HepG2 (cell line): ENCODE measurements around the gene TICAM2. TPM values are rescaled to one million over a fixed set of nuclear protein-coding genes. Genes with fewer than 3 reads are reported as not detected.
A peak's percentile ranks its signal among the peaks of the same experiment; 100 is the strongest.

Source experiments
- BORCS8-MEF2B ChIP-seq: sonication (generic); formaldehyde crosslinking; IDR thresholded peaks from 2 replicates; pipeline ENCODE4 v1.8.0; 2022; ENCODE audit warnings: mild to moderate bottlenecking, missing genetic modification reagents
- CENPT ChIP-seq: sonication (generic); formaldehyde crosslinking; IDR thresholded peaks from 2 replicates; pipeline ENCODE4 v1.8.0; 2022; ENCODE audit warnings: low read depth, mild to moderate bottlenecking, moderate library complexity, missing genetic modification reagents
- ISL2 ChIP-seq: sonication (generic); formaldehyde crosslinking; IDR thresholded peaks from 2 replicates; pipeline ENCODE4 v1.5.0; 2020; ENCODE audit warnings: missing genetic modification reagents
- MTF2 ChIP-seq: sonication (generic); formaldehyde crosslinking; IDR thresholded peaks from 2 replicates; pipeline ENCODE4 v1.5.0; 2020; ENCODE audit warnings: missing genetic modification reagents, borderline replicate concordance
- PCBP1 ChIP-seq: fragments of 200-400 bp; formaldehyde crosslinking; IDR thresholded peaks from 2 replicates; pipeline ENCODE4 v1.6.1; 2017; ENCODE audit warnings: mild to moderate bottlenecking, low read depth, low read length, borderline replicate concordance
- RFX1 ChIP-seq: fragments of 450-650 bp; IDR thresholded peaks from 2 replicates; pipeline ENCODE4 v1.6.1; 2017
- SETDB1 ChIP-seq: sonication (generic); formaldehyde crosslinking; IDR thresholded peaks from 2 replicates; pipeline ENCODE4 v1.5.1; 2020; ENCODE audit warnings: missing genetic modification reagents, mild to moderate bottlenecking, borderline replicate concordance
- ZNF224 ChIP-seq: sonication (generic); formaldehyde crosslinking; IDR thresholded peaks from 2 replicates; pipeline ENCODE4 v1.5.0; 2020; ENCODE audit warnings: mild to moderate bottlenecking, missing genetic modification reagents
- ZNF235 ChIP-seq: sonication (generic); formaldehyde crosslinking; IDR thresholded peaks from 2 replicates; pipeline ENCODE4 v1.8.1; 2023; ENCODE audit warnings: mild to moderate bottlenecking, missing genetic modification reagents, borderline replicate concordance
- ZNF354B ChIP-seq: sonication (generic); formaldehyde crosslinking; IDR thresholded peaks from 2 replicates; pipeline ENCODE4 v1.8.0; 2022; ENCODE audit warnings: mild to moderate bottlenecking, missing genetic modification reagents
- ZNF431 ChIP-seq: sonication (generic); formaldehyde crosslinking; IDR thresholded peaks from 2 replicates; pipeline ENCODE4 v1.9.0; 2022; ENCODE audit warnings: missing genetic modification reagents, low read depth, mild to moderate bottlenecking, borderline replicate concordance
- ZNF614 ChIP-seq: IDR thresholded peaks from 2 replicates; pipeline ENCODE4 v1.6.1; 2018; ENCODE audit warnings: missing biosample characterization, missing genetic modification reagents, inconsistent platforms, borderline replicate concordance
- polyA plus RNA-seq, 8 experiments: library from polyadenylated mRNA; depleted of rRNA in 3 of 8; stranded (reverse) in 7 of 8; unstranded in 1 of 8; fragments of >200 nt; fragmentation: Illumina TruSeq in 4 of 8; extraction: Trizol in 4 of 8; gene quantifications; 2 replicates each; pipeline versions ENCODE4 v1.2.1 to v1.2.3, GENCODE V29; 2011 to 2016; ENCODE audit warnings: low read depth in 4 of 8, missing spikeins in 1 of 8, mixed read lengths in 1 of 8; ENCODE audit not compliant: insufficient read depth in 1 of 8
- total RNA-seq, 5 experiments: library from RNA; depleted of rRNA; stranded (reverse); fragments of >200 nt; fragmentation: Illumina TruSeq; extraction: Trizol; gene quantifications; 2 replicates each; pipeline ENCODE4 v1.2.3, GENCODE V29; 2016; ENCODE audit warnings: low read depth in 1 of 5
- TF ChIP-seq, protein P1 (sequence below): sonication (generic); formaldehyde crosslinking; conservative IDR thresholded peaks from 2 replicates; pipeline ENCODE4 v1.4.0; 2020; ENCODE audit warnings: missing genetic modification reagents
- TF ChIP-seq, protein P2 (sequence below), 2 experiments: sonication (generic) in 1 of 2; formaldehyde crosslinking in 1 of 2; IDR thresholded peaks; 2 replicates each; pipeline versions ENCODE4 v1.4.0 to v1.6.1; 2016 to 2020; ENCODE audit warnings: borderline replicate concordance in 1 of 2, low read depth in 1 of 2, mild to moderate bottlenecking in 1 of 2, missing genetic modification reagents in 1 of 2
- TF ChIP-seq, protein P3 (sequence below): sonication (generic); formaldehyde crosslinking; conservative IDR thresholded peaks from 2 replicates; pipeline ENCODE4 v1.4.0; 2020; ENCODE audit warnings: mild to moderate bottlenecking, missing genetic modification reagents, moderate library complexity
- TF ChIP-seq, protein P4 (sequence below): sonication (generic); formaldehyde crosslinking; conservative IDR thresholded peaks from 2 replicates; pipeline ENCODE4 v1.4.0; 2020; ENCODE audit warnings: missing genetic modification reagents

Gene TICAM2
- total and polyA plus RNA-seq, 2 of the 13 experiments (the other 11 are each of a cell fraction or from before 2014, with no cell fraction given) = 0.04 TPM; not detected in 1

DNA sequence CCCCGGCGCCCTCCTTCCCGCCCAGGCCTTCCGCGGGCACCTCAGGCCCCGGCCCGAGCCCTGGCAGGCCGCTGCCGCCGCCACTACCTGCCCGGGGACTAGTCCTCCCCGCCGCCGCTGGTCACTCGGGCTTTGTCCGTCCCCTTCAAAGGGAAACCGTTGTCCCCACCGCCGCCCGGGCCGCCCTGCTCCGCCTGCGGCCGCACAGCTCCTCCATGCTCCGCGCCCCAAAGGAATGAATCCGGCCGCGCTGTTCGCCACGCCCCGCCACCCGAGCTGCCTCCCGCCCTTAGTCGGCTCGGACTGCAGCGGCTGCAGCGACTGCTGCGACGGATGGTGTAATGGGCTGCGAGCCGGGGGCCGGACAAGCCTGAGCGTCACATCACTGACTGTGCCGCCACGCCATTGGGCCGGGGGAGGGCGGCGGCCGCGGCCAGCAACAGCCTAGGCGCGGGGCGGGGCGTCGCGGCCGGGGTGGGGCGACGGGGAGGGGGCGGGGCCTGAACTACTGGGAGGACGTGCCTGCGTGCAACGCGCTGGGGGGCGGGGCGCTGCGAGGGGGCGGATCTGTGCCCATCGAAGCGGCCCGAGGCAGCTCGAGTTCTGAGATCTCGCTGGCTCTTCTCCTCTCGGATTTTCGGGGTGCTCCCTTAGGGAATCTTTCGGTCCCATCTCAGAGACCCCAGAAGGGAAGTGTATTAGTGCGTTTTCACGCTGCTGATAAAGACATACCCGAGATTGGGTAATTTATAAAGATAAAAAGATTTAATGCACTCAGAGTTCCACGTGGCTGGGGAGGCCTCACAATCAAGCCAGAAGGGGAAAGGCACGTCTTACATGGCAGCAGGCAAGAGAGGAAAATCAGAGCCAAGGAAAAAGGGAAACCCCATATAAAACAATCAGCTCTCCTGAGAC, 57.6 kb downstream of the TICAM2 start, which contains the start of gene FEM1C (continued):
- TF ChIP-seq ZNF614 (CRISPR knock-in tag) (peak; percentile 80; the same call in 1 of the 2 replicates), ZNF354B (CRISPR knock-in tag) (no peak), SETDB1 (CRISPR knock-in tag) (0 out of 2 replicates have a peak, but pooled peaks have one; percentile 62), MTF2 (no peak), ISL2 (peak; percentile 44; the same call in 1 of the 2 replicates), ZNF235 (CRISPR knock-in tag) (no peak), PCBP1 (no peak), CENPT (CRISPR knock-in tag) (no peak), ZNF431 (CRISPR knock-in tag) (peak; percentile 100), ZNF224 (CRISPR knock-in tag) (0 out of 2 replicates have a peak, but pooled peaks have one; percentile 39), RFX1 (no peak), BORCS8-MEF2B (peak; percentile 89)
- TF ChIP-seq, protein P1, sequence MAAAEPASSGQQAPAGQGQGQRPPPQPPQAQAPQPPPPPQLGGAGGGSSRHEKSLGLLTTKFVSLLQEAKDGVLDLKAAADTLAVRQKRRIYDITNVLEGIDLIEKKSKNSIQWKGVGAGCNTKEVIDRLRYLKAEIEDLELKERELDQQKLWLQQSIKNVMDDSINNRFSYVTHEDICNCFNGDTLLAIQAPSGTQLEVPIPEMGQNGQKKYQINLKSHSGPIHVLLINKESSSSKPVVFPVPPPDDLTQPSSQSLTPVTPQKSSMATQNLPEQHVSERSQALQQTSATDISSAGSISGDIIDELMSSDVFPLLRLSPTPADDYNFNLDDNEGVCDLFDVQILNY (CRISPR knock-in tag) = peak; percentile 73
- TF ChIP-seq, protein P2, sequence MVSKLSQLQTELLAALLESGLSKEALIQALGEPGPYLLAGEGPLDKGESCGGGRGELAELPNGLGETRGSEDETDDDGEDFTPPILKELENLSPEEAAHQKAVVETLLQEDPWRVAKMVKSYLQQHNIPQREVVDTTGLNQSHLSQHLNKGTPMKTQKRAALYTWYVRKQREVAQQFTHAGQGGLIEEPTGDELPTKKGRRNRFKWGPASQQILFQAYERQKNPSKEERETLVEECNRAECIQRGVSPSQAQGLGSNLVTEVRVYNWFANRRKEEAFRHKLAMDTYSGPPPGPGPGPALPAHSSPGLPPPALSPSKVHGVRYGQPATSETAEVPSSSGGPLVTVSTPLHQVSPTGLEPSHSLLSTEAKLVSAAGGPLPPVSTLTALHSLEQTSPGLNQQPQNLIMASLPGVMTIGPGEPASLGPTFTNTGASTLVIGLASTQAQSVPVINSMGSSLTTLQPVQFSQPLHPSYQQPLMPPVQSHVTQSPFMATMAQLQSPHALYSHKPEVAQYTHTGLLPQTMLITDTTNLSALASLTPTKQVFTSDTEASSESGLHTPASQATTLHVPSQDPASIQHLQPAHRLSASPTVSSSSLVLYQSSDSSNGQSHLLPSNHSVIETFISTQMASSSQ (IDR thresholded peaks at IDR 0.05; ENCODE audit: low read depth) = no peak
- TF ChIP-seq, protein P2 (CRISPR knock-in tag; IDR thresholded peaks at IDR 0.05; ENCODE audit: borderline replicate concordance) = peak; percentile 62; the same call in 1 of the 2 replicates
- TF ChIP-seq, protein P3, sequence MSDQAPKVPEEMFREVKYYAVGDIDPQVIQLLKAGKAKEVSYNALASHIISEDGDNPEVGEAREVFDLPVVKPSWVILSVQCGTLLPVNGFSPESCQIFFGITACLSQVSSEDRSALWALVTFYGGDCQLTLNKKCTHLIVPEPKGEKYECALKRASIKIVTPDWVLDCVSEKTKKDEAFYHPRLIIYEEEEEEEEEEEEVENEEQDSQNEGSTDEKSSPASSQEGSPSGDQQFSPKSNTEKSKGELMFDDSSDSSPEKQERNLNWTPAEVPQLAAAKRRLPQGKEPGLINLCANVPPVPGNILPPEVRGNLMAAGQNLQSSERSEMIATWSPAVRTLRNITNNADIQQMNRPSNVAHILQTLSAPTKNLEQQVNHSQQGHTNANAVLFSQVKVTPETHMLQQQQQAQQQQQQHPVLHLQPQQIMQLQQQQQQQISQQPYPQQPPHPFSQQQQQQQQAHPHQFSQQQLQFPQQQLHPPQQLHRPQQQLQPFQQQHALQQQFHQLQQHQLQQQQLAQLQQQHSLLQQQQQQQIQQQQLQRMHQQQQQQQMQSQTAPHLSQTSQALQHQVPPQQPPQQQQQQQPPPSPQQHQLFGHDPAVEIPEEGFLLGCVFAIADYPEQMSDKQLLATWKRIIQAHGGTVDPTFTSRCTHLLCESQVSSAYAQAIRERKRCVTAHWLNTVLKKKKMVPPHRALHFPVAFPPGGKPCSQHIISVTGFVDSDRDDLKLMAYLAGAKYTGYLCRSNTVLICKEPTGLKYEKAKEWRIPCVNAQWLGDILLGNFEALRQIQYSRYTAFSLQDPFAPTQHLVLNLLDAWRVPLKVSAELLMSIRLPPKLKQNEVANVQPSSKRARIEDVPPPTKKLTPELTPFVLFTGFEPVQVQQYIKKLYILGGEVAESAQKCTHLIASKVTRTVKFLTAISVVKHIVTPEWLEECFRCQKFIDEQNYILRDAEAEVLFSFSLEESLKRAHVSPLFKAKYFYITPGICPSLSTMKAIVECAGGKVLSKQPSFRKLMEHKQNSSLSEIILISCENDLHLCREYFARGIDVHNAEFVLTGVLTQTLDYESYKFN (CRISPR knock-in tag) = peak; percentile 47; the same call in 1 of the 2 replicates
- TF ChIP-seq, protein P4, sequence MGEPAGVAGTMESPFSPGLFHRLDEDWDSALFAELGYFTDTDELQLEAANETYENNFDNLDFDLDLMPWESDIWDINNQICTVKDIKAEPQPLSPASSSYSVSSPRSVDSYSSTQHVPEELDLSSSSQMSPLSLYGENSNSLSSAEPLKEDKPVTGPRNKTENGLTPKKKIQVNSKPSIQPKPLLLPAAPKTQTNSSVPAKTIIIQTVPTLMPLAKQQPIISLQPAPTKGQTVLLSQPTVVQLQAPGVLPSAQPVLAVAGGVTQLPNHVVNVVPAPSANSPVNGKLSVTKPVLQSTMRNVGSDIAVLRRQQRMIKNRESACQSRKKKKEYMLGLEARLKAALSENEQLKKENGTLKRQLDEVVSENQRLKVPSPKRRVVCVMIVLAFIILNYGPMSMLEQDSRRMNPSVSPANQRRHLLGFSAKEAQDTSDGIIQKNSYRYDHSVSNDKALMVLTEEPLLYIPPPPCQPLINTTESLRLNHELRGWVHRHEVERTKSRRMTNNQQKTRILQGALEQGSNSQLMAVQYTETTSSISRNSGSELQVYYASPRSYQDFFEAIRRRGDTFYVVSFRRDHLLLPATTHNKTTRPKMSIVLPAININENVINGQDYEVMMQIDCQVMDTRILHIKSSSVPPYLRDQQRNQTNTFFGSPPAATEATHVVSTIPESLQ = no peak
